NCI-H2227 (cell line): ENCODE measurements around the gene LCOR.

ENCODE experiments used
- DNase-seq: peaks from one replicate; lab custom pipeline; 2025; ENCODE audit not compliant: unreplicated experiment; lab: John Stamatoyannopoulos, UW

Gene LCOR

DNA sequence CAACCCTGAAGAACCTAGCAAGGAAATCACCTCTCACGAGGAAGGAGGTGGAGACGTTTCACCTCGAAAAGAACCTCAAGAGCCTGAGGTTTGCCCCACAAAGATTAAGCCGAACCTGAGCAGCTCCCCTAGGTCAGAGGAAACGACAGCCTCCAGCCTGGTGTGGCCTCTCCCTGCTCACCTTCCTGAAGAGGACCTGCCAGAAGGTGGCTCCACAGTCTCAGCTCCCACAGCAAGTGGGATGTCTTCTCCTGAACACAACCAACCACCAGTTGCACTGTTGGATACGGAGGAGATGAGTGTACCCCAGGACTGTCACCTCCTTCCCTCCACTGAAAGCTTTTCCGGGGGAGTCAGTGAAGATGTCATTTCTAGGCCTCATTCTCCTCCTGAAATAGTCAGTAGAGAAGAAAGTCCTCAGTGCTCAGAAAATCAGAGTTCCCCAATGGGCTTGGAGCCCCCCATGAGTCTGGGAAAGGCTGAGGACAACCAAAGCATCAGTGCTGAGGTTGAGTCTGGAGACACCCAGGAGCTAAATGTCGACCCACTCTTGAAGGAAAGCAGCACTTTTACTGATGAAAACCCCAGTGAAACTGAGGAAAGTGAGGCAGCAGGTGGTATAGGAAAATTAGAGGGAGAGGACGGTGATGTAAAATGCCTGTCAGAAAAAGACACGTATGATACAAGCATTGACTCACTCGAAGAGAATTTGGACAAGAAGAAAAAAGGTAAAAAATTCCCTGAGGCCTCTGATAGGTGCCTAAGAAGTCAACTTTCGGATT, 150.2 kb downstream of the LCOR start:
- DNase-seq: no peak

DNA sequence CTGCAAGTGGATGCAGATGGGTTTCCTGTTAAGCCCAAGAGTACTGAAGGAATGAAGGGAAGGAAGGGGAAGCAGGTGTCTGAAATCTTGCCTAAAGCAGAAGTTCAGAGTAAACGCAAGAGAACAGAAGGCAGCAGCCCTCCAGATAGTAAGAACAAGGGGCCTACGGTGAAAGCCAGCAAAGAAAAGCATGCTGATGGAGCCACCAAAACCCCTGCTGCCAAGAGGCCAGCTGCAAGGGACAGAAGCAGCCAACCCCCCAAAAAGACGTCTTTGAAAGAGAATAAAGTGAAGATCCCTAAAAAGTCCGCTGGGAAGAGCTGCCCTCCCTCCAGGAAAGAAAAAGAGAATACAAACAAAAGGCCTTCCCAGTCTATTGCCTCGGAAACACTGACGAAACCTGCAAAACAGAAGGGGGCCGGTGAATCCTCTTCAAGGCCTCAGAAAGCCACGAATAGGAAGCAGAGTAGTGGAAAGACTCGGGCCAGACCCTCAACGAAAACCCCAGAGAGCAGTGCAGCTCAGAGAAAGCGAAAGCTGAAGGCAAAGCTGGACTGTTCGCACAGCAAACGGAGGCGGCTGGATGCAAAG, 152.5 kb downstream of the LCOR start:
- DNase-seq: no peak

DNA sequence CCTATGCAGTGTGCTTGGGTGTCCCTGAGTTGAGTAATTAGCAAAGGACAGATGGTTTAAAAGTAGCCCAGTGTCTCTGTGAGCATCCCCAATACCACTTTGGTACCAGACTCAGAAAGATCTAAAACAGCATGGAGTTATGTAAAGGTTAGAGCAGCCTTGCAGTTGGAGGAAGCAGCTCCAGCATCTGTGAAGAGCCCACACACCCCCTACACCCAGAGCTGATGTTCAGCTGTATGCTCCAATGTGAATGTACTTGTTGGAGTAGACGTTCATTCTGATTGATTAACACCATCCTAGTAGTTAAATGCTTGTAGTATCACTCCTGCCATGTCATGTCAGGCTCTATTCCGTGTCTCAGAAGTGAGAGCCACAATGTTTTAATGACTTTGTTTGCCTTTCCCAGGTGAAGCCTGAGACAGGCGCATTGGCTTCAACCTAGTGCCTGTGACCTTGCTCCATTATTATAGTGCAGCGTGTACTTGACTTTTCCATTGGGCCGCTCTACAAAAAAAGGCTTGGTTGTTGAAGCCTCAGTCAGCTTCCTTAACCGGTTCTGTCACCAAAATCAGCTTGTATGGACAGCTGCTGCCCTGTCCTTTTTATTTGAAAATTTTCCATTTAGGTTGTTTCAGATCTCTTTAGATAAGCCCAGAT, 154.2 kb downstream of the LCOR start:
- DNase-seq: no peak

DNA sequence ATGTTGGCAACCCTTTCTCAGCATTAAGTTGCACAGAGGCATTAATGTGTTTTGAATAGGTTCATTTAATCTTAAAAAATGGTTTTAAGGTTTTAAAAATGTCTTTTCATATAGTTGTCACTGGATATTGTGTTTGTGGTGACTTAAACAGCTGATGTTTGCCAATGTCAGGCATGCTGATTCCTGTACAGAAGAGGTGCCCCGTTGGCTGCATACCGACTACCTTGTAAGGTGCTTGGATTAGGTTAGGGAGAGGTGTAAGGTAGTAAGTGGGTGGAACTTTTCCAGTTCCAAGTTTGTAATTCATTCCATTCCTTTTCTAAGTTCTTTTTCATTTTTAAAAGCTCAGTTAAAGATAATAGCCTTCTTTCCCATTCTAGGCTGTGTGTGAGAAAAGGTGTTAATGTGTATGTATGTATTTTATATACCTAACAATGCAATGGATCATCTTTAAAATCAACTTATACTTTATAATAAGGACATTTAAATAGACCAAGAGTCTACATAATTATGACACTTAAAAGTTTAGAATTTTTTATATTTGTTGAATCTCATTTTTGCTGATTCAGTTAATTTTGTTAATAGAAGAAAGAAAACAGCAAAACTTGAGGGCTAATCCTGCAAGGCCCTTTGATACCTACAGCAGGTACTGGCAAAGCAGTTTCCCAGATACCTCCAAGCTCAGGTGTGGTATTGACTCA, 155.2 kb downstream of the LCOR start:
- no peak for DNase-seq

DNA sequence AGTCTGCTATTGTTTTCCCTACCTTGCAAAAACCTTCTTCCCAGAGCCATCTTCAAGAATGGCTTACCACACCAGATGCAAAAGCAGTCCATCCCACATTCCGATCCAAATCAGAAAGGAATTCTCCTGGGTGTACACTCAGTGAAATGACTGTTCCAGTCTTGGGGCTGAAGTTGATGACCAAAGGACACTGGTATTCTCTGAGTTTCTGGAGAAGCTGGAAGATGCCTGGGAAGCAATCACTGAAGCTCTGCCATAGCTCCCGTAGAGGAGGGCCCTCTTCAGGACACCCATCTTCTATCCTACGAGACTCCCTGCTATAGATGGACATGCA, 155.7 kb downstream of the LCOR start:
- DNase-seq: no peak

DNA sequence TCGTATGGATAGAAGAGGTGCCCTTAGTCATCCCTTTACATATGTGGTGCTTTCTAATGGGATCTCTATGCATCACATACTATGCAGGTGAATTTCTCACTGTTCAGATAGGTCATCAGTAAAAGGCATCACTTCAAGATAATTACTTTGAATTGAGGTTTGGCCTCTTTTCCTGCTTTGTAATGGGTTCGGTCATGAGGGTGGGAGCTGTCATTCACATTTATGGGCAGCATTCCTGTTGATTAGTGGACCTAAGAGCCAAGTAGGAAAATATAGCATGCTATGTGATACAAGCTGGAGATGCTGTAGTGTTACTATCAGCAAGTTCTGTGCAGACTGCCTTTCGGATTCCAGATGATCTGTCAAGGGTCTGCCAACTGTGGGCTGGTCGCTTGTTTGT, 156.3 kb downstream of the LCOR start:
- DNase-seq: no peak

DNA sequence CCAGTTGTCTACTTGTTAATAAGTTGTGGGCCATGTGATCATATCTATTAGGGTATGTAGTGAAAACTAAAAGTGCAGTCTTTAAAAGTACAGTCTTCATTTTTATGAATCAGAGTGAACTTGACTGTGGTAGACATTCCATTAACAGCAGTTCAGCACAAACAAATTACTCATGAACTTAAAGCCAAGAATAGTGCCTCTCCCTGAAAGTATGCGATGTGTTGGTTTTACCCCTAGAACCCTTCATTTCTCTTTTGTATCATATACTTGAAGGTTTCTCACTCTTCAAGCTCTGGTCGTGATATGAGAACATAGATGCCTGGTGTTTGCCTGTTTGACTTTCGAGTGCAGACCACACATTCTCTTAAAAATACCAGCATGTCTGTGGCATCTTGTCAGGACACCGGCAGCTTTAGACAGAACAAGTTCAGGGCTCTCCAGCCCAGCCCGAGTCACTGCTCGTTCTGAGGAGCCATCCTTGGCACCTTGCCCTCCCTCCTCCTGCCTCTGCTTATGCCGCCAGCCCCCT, 159.3 kb downstream of the LCOR start:
- DNase-seq: no peak

DNA sequence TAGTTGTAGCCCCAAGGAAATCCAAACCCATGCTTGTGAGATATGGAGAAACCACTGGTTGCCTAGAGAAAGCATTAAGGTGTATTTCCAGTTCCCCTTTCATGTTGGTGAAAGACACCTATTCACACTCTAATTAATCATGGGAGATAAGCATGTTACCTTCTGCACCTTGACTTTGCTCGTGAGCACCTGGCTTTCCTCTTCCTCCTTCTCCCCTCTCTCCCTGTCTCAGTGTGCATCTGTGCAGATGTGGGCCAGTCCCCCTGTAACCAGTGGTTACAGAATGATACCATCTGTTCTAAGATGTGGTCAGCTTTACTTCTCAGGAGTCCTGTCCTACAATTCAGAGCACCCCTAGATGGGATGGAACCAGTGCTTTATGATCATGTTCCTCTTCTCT, 160.6 kb downstream of the LCOR start:
- DNase-seq: no peak

DNA sequence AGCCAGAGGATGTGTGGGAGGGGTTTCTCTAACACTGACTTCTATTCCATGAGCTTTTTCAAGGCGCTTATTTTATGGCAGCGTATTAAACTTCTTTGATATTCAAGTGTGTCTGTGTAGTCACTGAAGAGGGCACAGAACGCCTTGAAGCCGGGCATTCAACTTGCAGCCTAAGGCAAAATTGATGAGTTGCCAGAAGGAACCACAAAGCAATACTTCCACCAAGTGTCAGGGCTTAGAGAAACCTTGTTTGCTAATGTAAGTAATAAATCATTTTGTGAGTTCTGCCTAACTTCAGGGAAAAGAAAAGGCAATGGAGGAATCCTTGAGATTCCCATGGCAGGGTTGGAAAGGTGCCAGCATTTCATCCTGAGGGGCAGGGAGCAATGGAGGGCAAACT, 163.8 kb downstream of the LCOR start:
- DNase-seq: no peak

DNA sequence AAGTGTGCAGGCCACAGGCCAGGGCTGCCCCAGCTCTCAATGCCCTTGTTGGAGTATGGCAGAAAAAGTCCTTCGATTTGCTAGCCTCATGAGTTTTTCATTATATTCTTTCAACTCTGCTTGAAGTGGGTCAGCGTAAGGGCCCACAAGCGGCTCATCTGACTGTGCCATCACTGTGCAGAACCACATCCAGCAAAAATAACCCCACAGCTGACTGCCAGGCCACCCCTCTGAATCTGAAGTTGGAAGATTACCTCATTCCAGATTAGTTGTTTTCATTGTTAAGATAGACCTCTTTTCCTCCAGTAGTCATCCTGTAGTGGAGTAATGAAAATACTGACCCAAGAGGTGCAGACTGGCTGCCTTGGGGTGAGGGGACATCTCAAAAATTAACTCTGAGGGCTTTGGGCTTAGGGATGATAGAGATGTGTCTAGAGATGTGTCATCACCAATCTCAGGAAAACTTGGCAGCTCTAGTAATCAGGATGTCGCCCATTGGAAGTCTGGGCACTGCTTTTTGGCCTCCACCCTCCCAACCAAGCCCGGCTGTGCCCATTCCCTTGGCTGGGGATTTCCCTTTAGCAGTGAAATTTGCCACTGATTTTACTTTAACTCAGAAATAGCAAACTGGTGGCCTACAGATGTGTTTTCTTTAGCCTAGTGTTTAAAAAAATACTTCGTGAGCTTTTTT, 164.3 kb downstream of the LCOR start:
- no peak for DNase-seq

DNA sequence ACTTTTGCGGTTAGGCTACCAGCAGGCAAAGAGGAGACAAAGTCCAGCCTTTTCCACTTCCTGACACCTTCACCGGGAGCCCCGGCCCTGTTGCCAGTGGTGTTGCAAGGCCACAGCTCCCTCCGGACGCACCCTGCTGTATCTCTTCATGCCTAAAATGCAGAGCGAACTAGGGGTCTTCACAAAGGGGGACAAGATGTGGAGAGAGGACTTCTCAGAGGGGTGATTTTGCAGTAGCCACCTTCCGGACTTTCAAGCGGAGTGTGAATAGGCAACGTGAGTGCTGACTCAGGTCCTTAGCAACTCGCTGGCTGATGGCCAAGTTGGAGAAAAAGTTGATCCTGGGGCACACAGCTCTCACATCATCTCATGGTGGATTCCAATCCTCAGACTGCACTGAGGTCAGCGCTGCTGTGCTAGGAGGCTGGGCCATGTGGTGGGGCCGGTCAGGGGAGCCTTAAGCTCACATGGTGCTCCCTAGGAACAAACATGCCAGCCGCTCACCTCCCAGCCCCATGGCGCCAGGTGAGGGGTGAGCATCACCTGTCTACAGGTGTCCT, 166.3 kb downstream of the LCOR start:
- DNase-seq: no peak

DNA sequence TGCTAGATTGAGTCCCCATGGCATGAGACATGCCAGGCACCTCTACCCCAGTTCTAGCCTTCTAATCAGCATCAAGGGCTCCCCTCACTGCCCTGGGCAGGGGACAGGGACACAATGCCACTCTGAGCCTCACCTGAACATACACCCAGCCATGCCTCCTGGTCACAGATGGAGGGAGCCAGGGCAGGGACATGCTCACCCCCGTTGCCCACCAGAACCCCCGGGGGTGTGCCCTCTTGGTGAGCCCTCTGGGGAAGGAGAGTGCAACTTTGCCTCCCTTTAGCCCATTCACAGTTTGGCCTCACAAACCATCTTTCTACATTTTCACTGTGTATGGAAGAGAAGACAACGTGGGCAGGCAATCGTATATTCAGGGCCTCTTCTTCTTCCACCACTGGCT, 167.2 kb downstream of the LCOR start:
- no peak for DNase-seq

DNA sequence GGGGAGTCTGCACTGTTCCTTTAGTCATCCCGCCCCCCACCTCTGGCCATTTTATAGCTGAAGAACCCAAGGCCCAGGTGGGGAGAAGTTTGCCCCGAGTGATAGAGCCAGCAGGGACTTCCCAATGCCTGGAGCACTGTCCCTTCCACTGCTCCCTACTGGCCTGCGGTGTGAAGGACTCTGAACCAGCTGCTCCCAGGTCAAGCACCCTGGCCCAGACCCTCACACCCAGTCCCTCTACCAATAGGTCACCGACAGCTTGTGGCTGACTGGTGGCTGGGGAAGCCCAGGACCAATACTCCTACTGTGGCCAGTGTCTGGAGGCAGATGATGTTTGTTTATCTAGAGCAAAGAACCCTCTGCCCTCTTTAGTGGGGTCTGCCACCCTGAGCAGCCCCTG, 167.9 kb downstream of the LCOR start:
- no peak for DNase-seq

DNA sequence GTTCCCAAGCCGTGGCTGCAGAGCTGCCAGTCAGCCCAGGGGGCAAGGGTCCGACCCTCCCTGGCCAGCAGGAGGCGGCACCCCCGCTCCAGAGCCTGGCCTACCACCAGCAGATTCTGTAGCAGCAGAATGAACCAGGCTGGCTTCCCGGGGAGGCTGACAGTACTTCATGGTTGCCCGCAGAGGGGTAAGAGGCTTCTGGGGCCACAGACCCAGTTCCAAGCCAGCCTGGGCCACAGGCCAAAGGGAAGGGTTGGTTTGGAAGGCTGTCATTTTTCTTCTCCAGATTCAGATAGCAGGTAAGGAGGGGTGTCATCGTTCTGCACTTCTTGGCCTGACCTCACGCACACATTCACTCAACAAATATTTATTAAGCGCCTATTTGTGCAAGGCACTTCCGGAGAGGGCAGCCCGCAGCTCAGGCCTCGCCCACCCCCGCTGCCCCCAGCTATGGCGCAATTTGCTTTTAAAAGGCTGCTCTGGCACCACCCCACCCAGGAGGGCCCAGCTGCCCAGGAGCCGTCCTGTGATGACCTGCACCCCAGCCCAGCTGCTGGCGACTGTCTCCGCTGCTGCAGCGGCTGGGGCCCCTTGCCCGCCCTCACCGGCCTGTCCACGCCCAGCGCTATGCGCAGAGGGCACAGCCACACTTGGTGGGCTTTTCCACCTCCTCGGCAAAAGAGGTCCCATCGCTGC, 168.5 kb downstream of the LCOR start:
- DNase-seq: no peak

DNA sequence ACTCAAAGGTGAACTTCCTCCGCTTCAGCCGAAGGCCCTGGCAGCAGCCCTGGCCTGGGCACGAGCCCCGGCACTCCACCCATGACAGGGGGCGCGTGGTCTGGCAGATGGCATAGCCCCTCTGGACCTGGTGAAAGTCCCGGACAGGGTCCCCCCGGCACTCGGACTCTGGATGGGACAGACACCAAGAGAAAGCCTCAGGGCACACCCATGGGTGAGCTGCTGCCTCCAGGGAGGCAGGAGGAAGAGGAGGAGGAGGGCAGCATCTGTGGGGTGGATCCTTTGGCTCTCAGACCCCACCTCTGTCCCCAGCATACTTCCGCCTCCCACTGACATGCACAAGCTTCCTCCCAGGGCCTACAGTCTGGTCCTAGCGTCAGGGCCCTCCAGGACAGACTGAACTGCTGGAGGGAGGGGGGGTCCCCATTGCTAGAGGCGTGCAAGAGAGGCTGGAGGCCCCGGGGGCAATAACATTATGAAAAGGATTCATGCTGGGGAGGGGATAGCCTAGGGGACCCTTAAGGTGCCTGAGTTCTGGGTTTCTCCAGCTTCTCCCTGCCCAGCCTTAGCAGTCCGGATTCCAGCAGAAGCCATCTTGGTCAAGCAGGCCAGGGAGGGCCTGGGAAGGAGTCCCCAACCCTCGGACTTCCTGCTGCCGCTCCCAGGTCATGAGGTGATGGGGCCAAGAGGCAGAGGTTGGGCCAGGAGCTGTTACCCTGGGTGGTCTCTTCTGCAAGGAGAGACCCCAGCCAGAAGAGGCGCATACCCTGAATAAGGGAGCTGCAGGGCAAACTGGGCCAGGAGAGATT, 169.3 kb downstream of the LCOR start:
- DNase-seq: no peak

DNA sequence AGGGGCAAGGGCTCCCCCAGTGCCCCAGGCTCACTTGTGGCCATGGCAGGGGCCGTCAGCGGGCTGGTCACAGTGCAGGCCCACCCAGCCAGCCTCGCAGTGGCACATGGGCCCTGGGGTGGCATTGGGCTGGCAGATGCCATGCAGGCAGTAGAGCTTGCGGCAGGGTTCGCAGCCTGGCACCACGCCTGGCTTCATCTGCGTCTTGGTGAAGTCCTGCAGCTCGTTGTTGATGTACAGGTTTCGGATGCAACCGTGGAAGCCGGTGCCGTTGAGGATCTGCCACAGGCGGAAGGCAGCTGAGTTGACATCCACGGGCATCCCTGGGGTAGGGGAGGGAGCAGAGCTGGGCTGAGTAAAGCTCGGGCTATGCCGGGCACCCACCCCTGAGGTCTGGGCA, 170.6 kb downstream of the LCOR start:
- no peak for DNase-seq

DNA sequence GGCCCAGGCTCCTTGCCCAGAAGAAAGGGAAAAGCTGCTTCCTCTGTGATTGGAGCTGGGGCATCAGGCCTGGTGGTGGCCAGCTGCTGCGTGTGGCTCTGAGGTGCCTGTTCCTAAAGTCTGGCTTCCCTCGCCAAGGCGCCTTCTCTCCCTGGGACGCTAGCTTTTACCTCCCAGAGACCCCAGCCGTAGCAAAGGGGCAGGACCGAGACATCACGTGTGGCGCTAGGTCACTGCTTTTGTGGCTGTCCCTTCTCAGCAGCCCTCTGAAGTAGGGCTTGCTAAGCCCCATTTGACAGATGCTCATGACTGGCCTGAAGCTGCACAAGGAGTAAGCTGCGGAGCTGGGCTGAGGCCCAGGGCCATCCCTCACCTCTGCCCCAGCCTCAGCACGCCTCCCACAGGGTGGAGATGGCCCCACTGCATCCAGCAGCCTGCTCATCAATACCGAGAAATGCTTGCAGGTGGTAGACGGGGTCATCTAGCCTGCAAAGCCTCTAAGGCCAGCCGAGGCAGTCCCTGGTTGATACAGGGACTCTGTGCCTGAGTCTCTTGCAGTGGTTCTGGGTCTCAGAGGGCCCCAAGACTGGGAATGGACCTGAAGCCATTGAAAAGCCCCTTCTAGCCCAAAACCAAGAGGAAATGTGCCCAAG, 171.2 kb downstream of the LCOR start:
- no peak for DNase-seq

DNA sequence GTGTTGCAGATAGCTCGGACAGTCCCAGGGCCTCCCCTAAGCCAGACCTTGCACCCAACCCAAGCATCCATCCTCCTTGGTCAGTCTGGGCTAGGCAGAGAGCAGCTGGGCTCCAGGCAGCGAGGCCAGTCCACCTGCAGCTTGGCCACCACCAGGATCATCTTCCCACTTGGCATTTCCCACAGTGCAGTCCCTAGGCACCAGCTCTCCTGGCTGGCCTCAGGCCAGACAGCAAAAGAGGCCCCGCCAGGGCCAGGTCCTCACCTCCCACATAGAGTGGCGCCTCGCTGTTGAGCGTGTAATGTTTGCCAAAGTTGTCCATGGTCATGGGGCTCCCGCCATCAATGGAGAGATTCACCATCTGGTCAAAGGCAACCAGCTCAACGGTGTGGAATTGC, 171.7 kb downstream of the LCOR start:
- no peak for DNase-seq

DNA sequence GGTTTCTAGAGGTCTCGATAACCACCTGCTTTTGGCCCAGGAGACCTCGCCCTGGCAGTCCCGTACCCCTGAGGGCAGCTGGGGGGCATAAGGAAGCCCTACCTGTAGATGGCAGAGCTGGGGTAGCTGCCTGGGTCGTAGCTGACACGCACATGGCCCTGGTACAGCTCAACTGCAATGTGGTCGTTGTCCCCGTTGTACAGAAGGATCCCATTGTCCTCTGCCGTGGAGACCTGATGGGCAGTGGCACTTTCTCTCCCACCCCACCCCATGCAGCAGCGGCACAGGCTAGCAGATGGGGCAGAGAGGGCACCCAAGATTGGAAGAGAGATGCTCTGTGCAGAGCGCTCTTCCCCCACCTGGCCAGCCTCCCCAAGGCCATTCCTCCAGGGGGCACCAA, 172.5 kb downstream of the LCOR start:
- no peak for DNase-seq
